ENCODE measurements around the gene MRPL2.

The MRPL2 gene

GRCh38 chr6:43016943-43017334 lies 42.3 kb downstream of the MRPL2 start:
- DNase-seq = no peak

DNA sequence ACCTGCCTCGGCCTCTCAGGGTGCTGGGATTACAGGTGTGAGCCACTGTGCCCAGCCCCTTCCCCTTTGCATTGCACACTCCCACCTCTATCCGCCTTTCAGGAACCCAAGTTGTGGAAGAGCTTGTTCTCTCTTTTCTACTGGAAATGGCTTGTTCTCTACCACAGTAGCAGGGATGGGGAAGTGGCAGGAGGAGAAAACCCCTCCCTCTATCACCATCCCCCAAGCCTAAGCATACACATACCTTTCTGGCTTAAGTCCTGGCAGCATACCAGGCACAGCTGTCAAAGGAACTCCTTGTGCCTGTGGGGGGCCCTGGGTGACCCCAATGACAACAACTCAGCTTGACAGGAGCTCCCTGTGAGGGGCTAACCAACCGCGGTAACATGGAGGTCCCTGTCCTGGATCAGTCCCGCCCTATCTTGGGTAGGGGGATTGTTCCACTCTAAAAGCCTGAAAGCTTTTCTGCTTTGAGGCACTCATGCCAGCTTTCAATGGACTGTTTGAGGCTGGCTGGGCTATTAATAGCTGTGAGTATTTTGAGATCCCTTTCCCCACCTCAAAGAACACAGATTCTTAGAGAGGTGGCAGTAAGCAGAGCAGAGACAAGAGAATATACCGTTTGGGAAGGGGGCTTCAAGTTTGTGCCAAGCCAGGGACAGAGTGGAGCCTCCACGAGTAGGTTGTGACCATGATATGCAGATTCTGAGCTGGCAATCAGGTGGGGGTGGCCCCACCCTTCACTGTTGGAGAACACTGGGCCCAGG lies 42.9 kb downstream of the MRPL2 start:
- no peak for DNase-seq

GRCh38 chr6:43014434-43014909 lies 44.8 kb downstream of the MRPL2 start:
- DNase-seq = no peak

DNA sequence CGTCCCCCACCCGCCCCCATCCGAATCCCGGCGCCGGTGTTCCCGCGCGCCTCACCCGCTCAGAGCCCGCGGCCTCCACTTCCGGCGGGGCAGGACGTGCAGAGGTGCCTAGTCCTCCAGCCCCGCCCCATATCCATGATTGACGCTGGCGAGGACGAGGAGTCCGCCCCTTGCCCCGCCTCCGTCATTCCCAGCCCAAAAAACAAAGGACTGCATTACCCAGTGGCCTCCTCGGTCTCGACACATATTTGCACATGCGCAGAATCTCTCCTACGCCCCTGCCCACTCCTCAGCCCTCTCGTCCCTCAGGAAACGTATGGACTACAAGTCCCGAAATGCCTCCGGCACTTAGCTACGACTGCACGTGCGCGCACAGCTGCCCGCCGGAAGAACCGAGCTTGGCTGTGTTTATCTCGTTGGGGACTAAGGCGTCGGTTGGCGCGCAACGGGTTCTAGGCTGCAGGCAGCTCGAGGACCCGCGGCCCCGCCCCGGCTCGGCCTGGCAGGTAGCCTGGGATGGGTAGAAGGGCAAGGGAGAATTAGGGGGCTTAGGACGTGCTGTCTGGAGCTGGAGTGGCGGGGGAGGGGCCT lies 45.3 kb downstream of the MRPL2 start, which contains the start of the genes KLHDC3 and MEA1:
Gene KLHDC3, plus strand, starts transcription at position 407 of the 591 bp plus-strand sequence. CDS start 2,944 bp downstream, outside the sequence.
Gene MEA1, minus strand, starts transcription at position 104 of the 591 bp plus-strand sequence. CDS start 133 bp downstream, outside the sequence.
- DNase-seq = peak; percentile 99

- DNase-seq = no peak
Measured at GRCh38 chr6:43013097-43013842, 46.0 kb downstream of the MRPL2 start.

DNA sequence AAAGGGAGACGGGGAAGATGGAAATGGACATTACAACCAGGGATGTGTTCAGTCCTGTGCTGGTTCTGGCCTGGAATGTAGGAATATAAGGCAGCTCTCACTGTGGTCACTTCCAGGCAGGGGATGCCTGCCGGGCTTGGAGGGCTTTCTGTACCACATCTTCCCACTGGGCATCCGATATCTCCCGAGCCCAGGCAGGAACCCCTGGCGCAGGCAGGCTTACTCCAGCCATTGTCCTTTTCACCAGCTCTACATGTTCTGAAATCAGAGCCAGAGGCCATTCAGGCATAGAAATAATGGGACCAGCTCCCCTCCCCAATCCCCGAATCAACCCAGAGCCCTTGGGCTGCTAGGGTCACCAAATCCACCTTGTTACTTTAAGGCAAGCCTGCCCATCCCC lies 46.9 kb downstream of the MRPL2 start:
- no peak for DNase-seq

DNA sequence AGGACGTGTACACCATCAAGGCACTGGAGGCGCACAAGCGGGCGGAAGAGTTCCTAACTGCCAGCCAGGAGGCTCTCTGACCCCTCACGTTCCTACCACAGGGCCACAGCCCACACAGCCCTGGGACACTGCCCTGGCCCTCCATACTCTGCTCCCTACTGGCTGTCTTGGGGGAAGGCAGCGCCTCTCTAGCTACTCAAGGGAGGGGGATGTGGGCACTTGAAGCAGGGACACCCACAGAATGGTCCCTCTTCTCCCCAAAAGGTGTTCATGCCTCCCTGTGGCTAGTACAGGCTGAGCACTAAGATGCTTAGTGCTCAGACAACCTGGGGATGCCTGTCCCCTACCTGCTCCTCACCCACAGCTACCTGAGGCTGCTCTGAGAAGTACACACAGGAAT lies 48.0 kb downstream of the MRPL2 start:
- no peak for DNase-seq

GRCh38 chr6:43009124-43009523 lies 50.1 kb downstream of the MRPL2 start:
- DNase-seq = no peak

DNA sequence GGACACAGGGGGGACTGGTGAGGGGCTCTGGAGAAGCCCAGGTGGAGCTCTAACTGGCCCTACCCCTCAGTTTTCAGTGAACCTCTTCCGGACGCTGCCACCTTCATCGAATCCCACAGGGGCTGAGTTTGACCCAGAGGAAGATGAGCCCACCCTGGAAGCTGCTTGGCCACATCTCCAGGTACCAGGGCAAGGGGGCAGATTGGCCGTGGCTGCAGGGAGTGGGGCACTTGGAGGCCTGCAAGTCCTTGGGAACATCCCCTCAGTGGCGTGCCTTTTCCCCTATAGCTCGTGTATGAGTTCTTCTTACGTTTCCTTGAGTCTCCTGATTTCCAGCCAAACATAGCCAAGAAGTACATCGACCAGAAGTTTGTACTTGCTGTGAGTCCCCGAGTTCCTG lies 52.1 kb downstream of the MRPL2 start:
- no peak for DNase-seq

- DNase-seq = no peak
Measured at GRCh38 chr6:43006251-43006650, 53.0 kb downstream of the MRPL2 start.

- no peak for DNase-seq
Measured at GRCh38 chr6:43005844-43006243, 53.4 kb downstream of the MRPL2 start.
